ENCODE measurements around the gene CCDC8.
"Not testable (repeated sequence)": the region's sequence is repeated elsewhere in the genome, so short reads cannot be mapped to it uniquely, and the experiment has no call there.

Gene CCDC8

GRCh38 chr19:46402725-46403124 is 10.6 kb downstream of the CCDC8 start:
- H3K4me3 ChIP-seq (ENCODE audit: low read depth, low read length), result no peak overlapping the region
- peaks cover 9% of the 10 kb centered on the region; the same call in 1 of the 2 replicates for H3K27me3 ChIP-seq (ENCODE audit: control insufficient read depth, insufficient read depth, low read length)
- H3K9me3 ChIP-seq (ENCODE audit: control insufficient read depth, insufficient read depth, low read depth, low read length), result no peaks in the 10 kb centered on the region
- H3K36me3 ChIP-seq (ENCODE audit: control insufficient read depth, insufficient read depth, low read length), result no peaks in the 10 kb centered on the region
- H3K27ac ChIP-seq (ENCODE audit: low read depth, low read length), result no peak overlapping the region
- no peak overlapping the region for H3K9ac ChIP-seq (ENCODE audit: low read length)
- peaks cover 23% of the 10 kb centered on the region for H3K4me1 ChIP-seq (ENCODE audit: control insufficient read depth, insufficient read depth, low read length)

GRCh38 chr19:46397801-46398479 is 15.4 kb downstream of the CCDC8 start:
- not testable (repeated sequence) for H3K27ac ChIP-seq (ENCODE audit: low read depth, low read length); H3K36me3 ChIP-seq (ENCODE audit: control insufficient read depth, insufficient read depth, low read length); H3K4me1 ChIP-seq (ENCODE audit: control insufficient read depth, insufficient read depth, low read length); H3K27me3 ChIP-seq (ENCODE audit: control insufficient read depth, insufficient read depth, low read length); H3K9me3 ChIP-seq (ENCODE audit: control insufficient read depth, insufficient read depth, low read depth, low read length); H3K4me3 ChIP-seq (ENCODE audit: low read depth, low read length); H3K9ac ChIP-seq (ENCODE audit: low read length)

DNA sequence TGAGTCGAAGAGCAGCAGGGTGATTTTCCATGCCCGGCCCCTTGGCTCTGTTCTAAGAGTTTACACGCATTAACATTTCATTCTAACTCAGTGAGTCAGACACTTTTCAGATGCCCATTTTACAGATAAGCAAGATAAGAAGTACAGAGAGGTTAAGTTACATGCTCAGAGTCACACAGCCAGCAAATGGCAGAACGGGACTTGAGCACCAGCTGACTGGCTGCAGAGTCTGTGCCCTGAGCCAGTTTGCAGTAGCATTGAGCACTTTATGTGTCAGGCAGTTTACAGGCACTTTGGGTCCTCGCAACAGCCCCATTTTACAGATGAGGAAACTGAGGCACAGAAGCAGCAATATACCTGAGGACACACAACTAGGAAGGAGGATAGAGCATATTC is 19.0 kb downstream of the CCDC8 start:
- Histone ChIP-seq H3K36me3 (ENCODE audit: control insufficient read depth, insufficient read depth, low read length) (peaks cover 30% of the 10 kb centered on the region), H3K27me3 (ENCODE audit: control insufficient read depth, insufficient read depth, low read length) (no peaks in the 10 kb centered on the region), H3K4me3 (ENCODE audit: low read depth, low read length) (no peak overlapping the region), H3K9me3 (ENCODE audit: control insufficient read depth, insufficient read depth, low read depth, low read length) (0 out of 2 replicates have a peak, but pooled peaks cover 2% of the 10 kb centered on the region), H3K27ac (ENCODE audit: low read depth, low read length) (no peak overlapping the region), H3K9ac (ENCODE audit: low read length) (no peak overlapping the region), H3K4me1 (ENCODE audit: control insufficient read depth, insufficient read depth, low read length) (peaks cover 9% of the 10 kb centered on the region)

GRCh38 chr19:46393456-46394401 is 19.6 kb downstream of the CCDC8 start:
- Histone ChIP-seq H3K4me3 (ENCODE audit: low read depth, low read length) (no peak overlapping the region), H3K4me1 (ENCODE audit: control insufficient read depth, insufficient read depth, low read length) (peaks cover 9% of the 10 kb centered on the region), H3K9me3 (ENCODE audit: control insufficient read depth, insufficient read depth, low read depth, low read length) (0 out of 2 replicates have a peak, but pooled peaks cover 3% of the 10 kb centered on the region), H3K9ac (ENCODE audit: low read length) (no peak overlapping the region), H3K36me3 (ENCODE audit: control insufficient read depth, insufficient read depth, low read length) (peaks cover 37% of the 10 kb centered on the region), H3K27me3 (ENCODE audit: control insufficient read depth, insufficient read depth, low read length) (no peaks in the 10 kb centered on the region), H3K27ac (ENCODE audit: low read depth, low read length) (no peak overlapping the region)

GRCh38 chr19:46392837-46393236 is 20.5 kb downstream of the CCDC8 start:
- peaks cover 9% of the 10 kb centered on the region for H3K4me1 ChIP-seq (ENCODE audit: control insufficient read depth, insufficient read depth, low read length)
- H3K27me3 ChIP-seq (ENCODE audit: control insufficient read depth, insufficient read depth, low read length), result no peaks in the 10 kb centered on the region
- 0 out of 2 replicates have a peak, but pooled peaks cover 3% of the 10 kb centered on the region for H3K9me3 ChIP-seq (ENCODE audit: control insufficient read depth, insufficient read depth, low read depth, low read length)
- no peak overlapping the region for H3K27ac ChIP-seq (ENCODE audit: low read depth, low read length)
- H3K36me3 ChIP-seq (ENCODE audit: control insufficient read depth, insufficient read depth, low read length), result peaks cover 46% of the 10 kb centered on the region
- no peak overlapping the region for H3K9ac ChIP-seq (ENCODE audit: low read length)
- no peak overlapping the region for H3K4me3 ChIP-seq (ENCODE audit: low read depth, low read length)

- 0 out of 2 replicates have a peak, but pooled peaks cover 3% of the 10 kb centered on the region for H3K9me3 ChIP-seq (ENCODE audit: control insufficient read depth, insufficient read depth, low read depth, low read length)
- peaks cover 9% of the 10 kb centered on the region for H3K4me1 ChIP-seq (ENCODE audit: control insufficient read depth, insufficient read depth, low read length)
- no peak overlapping the region for H3K27ac ChIP-seq (ENCODE audit: low read depth, low read length)
- H3K36me3 ChIP-seq (ENCODE audit: control insufficient read depth, insufficient read depth, low read length), result peaks cover 51% of the 10 kb centered on the region
- H3K4me3 ChIP-seq (ENCODE audit: low read depth, low read length), result no peak overlapping the region
- H3K9ac ChIP-seq (ENCODE audit: low read length), result no peak overlapping the region
- no peaks in the 10 kb centered on the region for H3K27me3 ChIP-seq (ENCODE audit: control insufficient read depth, insufficient read depth, low read length)
Measured at GRCh38 chr19:46392252-46392801, 21.0 kb downstream of the CCDC8 start.

GRCh38 chr19:46391296-46392251 is 21.8 kb downstream of the CCDC8 start:
- no peak overlapping the region for H3K4me3 ChIP-seq (ENCODE audit: low read depth, low read length)
- no peak overlapping the region for H3K9ac ChIP-seq (ENCODE audit: low read length)
- peaks cover 58% of the 10 kb centered on the region for H3K36me3 ChIP-seq (ENCODE audit: control insufficient read depth, insufficient read depth, low read length)
- peaks cover 9% of the 10 kb centered on the region for H3K4me1 ChIP-seq (ENCODE audit: control insufficient read depth, insufficient read depth, low read length)
- 0 out of 2 replicates have a peak, but pooled peaks cover 3% of the 10 kb centered on the region for H3K9me3 ChIP-seq (ENCODE audit: control insufficient read depth, insufficient read depth, low read depth, low read length)
- H3K27ac ChIP-seq (ENCODE audit: low read depth, low read length), result no peak overlapping the region
- no peaks in the 10 kb centered on the region for H3K27me3 ChIP-seq (ENCODE audit: control insufficient read depth, insufficient read depth, low read length)

DNA sequence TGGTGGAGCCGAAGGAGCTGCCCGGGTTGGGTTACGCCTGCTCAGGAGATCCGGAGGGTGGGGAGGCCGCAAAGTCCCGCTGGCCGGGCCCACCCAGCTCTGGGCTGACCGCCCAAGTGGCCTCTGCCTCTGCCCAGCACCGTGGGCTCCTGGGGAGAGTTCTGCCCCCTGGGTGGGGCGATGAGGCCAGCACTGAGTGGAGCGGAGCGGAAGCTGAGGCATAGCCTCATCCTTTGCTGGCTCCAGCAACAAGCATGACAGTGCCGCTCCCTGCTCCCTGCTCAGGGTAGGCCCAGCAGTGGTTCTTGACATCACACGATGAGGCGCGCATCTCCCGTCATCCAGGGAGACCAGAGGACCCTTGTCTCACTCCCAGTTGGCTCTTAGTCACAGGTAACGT is 22.5 kb downstream of the CCDC8 start:
- 0 out of 2 replicates have a peak, but pooled peaks cover 3% of the 10 kb centered on the region for H3K9me3 ChIP-seq (ENCODE audit: control insufficient read depth, insufficient read depth, low read depth, low read length)
- H3K9ac ChIP-seq (ENCODE audit: low read length), result no peak overlapping the region
- H3K27me3 ChIP-seq (ENCODE audit: control insufficient read depth, insufficient read depth, low read length), result no peaks in the 10 kb centered on the region
- peaks cover 9% of the 10 kb centered on the region for H3K4me1 ChIP-seq (ENCODE audit: control insufficient read depth, insufficient read depth, low read length)
- H3K4me3 ChIP-seq (ENCODE audit: low read depth, low read length), result no peak overlapping the region
- H3K36me3 ChIP-seq (ENCODE audit: control insufficient read depth, insufficient read depth, low read length), result peaks cover 63% of the 10 kb centered on the region
- H3K27ac ChIP-seq (ENCODE audit: low read depth, low read length), result no peak overlapping the region

GRCh38 chr19:46390121-46390858 is 23.1 kb downstream of the CCDC8 start:
- no peak overlapping the region for H3K27ac ChIP-seq (ENCODE audit: low read depth, low read length)
- H3K9me3 ChIP-seq (ENCODE audit: control insufficient read depth, insufficient read depth, low read depth, low read length), result 0 out of 2 replicates have a peak, but pooled peaks cover 3% of the 10 kb centered on the region
- H3K27me3 ChIP-seq (ENCODE audit: control insufficient read depth, insufficient read depth, low read length), result no peaks in the 10 kb centered on the region
- no peak overlapping the region for H3K9ac ChIP-seq (ENCODE audit: low read length)
- H3K4me1 ChIP-seq (ENCODE audit: control insufficient read depth, insufficient read depth, low read length), result peaks cover 9% of the 10 kb centered on the region
- no peak overlapping the region for H3K4me3 ChIP-seq (ENCODE audit: low read depth, low read length)
- peaks cover 68% of the 10 kb centered on the region for H3K36me3 ChIP-seq (ENCODE audit: control insufficient read depth, insufficient read depth, low read length)

All from HUES6 (cell line).